Left ventricle myocardium inferior (tissue), 1 donor: ENCODE results near the gene NAT8. TPM values are rescaled to one million over a fixed set of nuclear protein-coding genes. Genes with fewer than 3 reads are reported as not detected.
"Not testable (repeated sequence)": the region's sequence is repeated elsewhere in the genome, so short reads cannot be mapped to it uniquely, and the experiment has no call there.

ENCODE experiments used
- DNase-seq: peaks from one replicate; pipeline ENCODE4 v3.0.0-alpha.2; 2020
- H3K27ac ChIP-seq: fragments of 200-600 bp; replicated peaks from 2 replicates; pipeline ENCODE4 v1.8.0; 2021
- H3K27me3 ChIP-seq: fragments of 200-600 bp; 2 replicates; pipeline ENCODE4 v1.8.0; 2021; ENCODE audit warnings: low read depth
- H3K36me3 ChIP-seq: fragments of 200-600 bp; 2 replicates; pipeline ENCODE4 v1.8.0; 2021
- H3K4me1 ChIP-seq: fragments of 200-600 bp; 2 replicates; pipeline ENCODE4 v1.8.0; 2021
- H3K4me3 ChIP-seq: fragments of 200-600 bp; 2 replicates; pipeline ENCODE4 v1.8.0; 2021; ENCODE audit warnings: mild to moderate bottlenecking, moderate library complexity
- H3K9me3 ChIP-seq: fragments of 200-600 bp; replicated peaks from 2 replicates; pipeline ENCODE4 v1.8.0; 2021
- intact Hi-C: fragments of 100-400 bp; cut with micrococcal nuclease; formaldehyde crosslinking; loops from one replicate; pipeline ENCODE4 v1.11.0; 2022
- total RNA-seq: library from RNA; stranded (reverse); fragmentation: NEBNext Ultra II Directional; extraction: Animal tissue kit (Norgen Biotek cat#: 25700); gene quantifications from one replicate; pipeline ENCODE4 v1.2.1, GENCODE V29; 2021
- TF ChIP-seq, protein P1 (sequence below): fragments of 200-600 bp; IDR thresholded peaks from 2 replicates; pipeline ENCODE4 v1.8.0; 2021; ENCODE audit warnings: antibody characterized with exemption, mild to moderate bottlenecking, borderline replicate concordance
- donor health status: DM: no; HTN: yes; CAD: no; lungs with severe emphysema.

The NAT8 gene
- total RNA-seq, 1 donor from 2014 or later = not detected

DNA sequence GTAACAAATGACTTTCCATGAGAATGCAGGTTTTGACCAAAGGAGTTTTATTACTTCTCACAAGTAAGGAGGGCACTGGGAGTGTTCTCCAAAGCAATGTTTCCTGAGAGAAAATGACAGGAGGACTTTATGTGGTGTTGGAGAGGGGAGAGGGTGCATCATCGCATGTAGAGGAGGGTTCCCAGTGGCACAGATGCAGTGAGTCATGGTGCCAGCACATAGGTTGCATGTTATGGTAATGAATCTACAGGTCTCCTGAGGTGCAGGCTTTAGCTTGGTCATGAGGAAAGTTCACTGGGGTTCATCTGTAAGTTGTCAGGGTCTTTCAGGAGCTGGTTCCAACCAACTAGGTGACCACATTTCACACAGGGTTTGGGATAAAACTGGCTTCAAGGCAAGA is 30.4 kb downstream of the NAT8 start:
- no peak overlapping the region for H3K4me3 ChIP-seq
- no peak overlapping the region for H3K27ac ChIP-seq
- intact Hi-C loops = no loop called here
- TF ChIP-seq, protein P1, sequence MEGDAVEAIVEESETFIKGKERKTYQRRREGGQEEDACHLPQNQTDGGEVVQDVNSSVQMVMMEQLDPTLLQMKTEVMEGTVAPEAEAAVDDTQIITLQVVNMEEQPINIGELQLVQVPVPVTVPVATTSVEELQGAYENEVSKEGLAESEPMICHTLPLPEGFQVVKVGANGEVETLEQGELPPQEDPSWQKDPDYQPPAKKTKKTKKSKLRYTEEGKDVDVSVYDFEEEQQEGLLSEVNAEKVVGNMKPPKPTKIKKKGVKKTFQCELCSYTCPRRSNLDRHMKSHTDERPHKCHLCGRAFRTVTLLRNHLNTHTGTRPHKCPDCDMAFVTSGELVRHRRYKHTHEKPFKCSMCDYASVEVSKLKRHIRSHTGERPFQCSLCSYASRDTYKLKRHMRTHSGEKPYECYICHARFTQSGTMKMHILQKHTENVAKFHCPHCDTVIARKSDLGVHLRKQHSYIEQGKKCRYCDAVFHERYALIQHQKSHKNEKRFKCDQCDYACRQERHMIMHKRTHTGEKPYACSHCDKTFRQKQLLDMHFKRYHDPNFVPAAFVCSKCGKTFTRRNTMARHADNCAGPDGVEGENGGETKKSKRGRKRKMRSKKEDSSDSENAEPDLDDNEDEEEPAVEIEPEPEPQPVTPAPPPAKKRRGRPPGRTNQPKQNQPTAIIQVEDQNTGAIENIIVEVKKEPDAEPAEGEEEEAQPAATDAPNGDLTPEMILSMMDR = no peak
- peaks cover 11% of the 10 kb centered on the region for H3K4me1 ChIP-seq
- H3K27me3 ChIP-seq = no peaks in the 10 kb centered on the region
- no peaks in the 10 kb centered on the region for H3K9me3 ChIP-seq
- no peak for DNase-seq
- peaks cover 27% of the 10 kb centered on the region for H3K36me3 ChIP-seq

DNA sequence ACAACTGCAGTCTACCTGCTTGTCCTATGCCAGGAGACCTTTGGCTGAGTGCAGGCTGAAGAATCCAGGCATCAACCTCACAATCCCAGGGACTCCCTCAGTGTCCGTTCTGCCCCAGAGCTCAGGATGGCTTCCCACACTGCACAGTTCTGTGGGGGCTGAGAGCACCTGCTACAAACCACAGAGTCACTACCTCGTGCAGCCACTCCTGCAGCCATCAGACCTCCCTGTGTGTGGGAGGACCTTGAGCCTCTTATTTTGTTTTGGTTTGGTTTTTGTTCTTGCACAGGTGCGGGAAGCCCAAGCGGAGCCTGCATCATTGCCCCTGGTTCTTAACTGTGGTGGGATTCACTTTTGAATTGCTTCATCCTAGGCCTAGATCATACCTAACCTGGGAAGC is 31.0 kb downstream of the NAT8 start:
- no peak for DNase-seq
- Histone ChIP-seq H3K27ac (no peak overlapping the region), H3K9me3 (no peaks in the 10 kb centered on the region), H3K36me3 (peaks cover 27% of the 10 kb centered on the region), H3K4me1 (peaks cover 11% of the 10 kb centered on the region), H3K27me3 (no peaks in the 10 kb centered on the region), H3K4me3 (no peak overlapping the region)
- intact Hi-C loops = no loop called here
- TF ChIP-seq, protein P1 = no peak

DNA sequence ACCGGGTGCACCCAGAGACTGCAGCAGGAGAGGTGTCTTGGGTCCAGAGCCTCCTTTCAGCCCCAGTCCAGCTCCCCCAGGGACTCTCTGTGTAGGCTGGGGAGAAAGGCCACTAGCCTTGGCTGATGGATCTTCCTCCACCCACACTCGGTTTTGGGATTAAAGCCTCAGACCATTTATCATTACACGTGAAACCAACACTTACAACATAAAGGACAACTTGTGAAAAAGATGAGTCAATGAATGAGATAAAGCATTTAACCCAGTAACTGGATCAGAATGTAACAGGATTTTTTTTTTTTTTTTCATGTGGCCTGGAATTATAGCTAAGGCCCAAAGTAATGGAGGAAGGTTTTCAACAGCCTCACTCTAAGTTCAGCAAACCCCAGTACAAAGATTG is 32.1 kb downstream of the NAT8 start:
- Histone ChIP-seq H3K4me3 (no peak overlapping the region), H3K27ac (no peak overlapping the region), H3K27me3 (no peaks in the 10 kb centered on the region), H3K4me1 (peaks cover 7% of the 10 kb centered on the region), H3K36me3 (peaks cover 27% of the 10 kb centered on the region), H3K9me3 (no peaks in the 10 kb centered on the region)
- intact Hi-C loops = no loop called here
- TF ChIP-seq, protein P1 = no peak
- no peak for DNase-seq

DNA sequence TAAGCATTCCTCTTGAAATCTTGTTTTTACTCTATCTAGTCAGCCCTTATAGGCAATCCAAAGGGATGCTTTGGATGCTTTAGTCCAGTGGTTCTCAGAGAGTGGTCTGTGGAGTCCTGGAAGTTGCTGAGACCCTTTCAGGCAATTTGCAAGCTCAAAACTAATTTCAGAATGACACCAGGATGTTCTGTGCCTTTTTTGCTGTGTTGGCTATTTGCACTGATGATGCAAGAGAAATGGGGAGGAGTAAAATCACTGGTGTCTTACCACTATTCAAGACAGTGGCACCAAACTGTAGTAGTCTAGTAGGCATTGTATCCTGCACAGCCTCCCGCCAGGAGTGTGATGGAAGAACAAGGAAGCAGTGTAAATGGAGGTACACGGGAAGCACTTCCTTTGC is 37.6 kb downstream of the NAT8 start:
- H3K27ac ChIP-seq, H3K9me3 ChIP-seq, H3K27me3 ChIP-seq, H3K4me1 ChIP-seq, H3K4me3 ChIP-seq, DNase-seq, intact Hi-C loops: not testable (repeated sequence)
- peaks cover 55% of the 10 kb centered on the region for H3K36me3 ChIP-seq

DNA sequence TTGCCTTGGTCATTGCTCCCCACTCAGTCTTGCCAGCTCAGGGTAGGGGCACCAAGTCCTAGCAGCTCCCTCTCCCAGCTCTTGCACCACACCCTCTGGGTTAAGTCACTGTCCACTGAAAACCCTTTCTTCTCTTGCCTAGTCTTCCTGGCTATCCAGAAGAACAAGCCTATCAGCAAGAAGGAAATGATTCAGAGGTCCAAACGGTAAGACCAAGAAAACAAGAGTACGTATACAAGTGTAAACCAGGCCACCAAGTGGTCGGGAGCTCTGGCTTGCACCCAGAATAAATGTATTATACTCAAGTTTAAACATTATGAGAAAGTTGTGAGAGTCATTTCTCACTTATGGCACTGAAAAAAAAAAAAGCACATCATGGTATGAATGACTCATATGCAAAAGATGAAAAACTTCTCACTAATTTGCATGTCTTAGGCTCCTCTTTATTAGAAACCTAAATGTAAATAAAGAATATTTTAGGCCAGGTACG is 39.1 kb downstream of the NAT8 start:
- H3K4me1 ChIP-seq, H3K9me3 ChIP-seq, H3K27me3 ChIP-seq, H3K4me3 ChIP-seq, DNase-seq, intact Hi-C loops, H3K27ac ChIP-seq: not testable (repeated sequence)
- H3K36me3 ChIP-seq = peaks cover 44% of the 10 kb centered on the region

DNA sequence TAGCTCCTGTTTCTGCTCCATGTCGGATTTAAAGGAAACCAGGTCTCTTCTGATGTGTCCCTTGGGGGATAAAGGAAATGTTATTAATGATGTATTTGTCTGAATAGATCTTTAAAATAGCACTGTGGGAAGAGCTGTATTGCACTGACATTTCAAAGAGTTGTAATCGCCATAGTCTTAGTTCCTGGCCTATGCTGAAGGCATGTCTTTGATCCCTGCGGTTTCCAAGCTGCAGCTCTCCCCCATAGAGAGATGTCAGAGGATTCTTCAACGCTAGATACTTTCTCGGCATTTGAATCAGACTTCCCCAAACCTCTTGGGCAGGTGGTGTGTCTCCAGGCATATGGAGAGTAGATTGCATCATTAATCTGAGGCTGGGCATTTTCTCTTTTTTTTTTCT is 40.4 kb downstream of the NAT8 start:
- no peaks in the 10 kb centered on the region for H3K9me3 ChIP-seq
- H3K27ac ChIP-seq = no peak overlapping the region
- no peak overlapping the region for H3K4me3 ChIP-seq
- intact Hi-C loops = no loop called here
- TF ChIP-seq, protein P1 = no peak
- DNase-seq = no peak
- peaks cover 40% of the 10 kb centered on the region for H3K36me3 ChIP-seq
- H3K27me3 ChIP-seq = no peaks in the 10 kb centered on the region
- H3K4me1 ChIP-seq = no peaks in the 10 kb centered on the region

DNA sequence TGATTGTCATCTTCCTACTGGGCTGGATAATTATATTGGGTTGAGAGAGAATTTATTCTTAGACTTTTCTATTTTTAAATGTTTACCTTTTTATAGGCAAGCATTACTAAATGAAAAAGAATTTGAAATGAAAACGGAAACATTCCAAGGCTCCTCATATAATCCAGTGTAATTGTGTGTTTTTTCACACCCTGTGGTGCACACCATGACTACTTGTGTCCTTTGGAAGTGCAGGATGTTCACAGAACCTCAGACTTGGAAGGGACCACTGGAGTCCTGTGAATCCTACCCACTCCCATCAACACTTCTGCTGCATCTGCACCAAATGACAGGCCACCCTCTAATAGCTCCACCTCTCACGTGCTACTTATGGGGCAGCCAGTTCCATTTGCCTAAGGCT is 48.0 kb downstream of the NAT8 start:
- H3K9me3 ChIP-seq = no peaks in the 10 kb centered on the region
- no peak overlapping the region for H3K27ac ChIP-seq
- H3K4me1 ChIP-seq = no peaks in the 10 kb centered on the region
- no peak for DNase-seq
- H3K4me3 ChIP-seq = no peak overlapping the region
- intact Hi-C loops = no loop called here
- no peaks in the 10 kb centered on the region for H3K36me3 ChIP-seq
- no peaks in the 10 kb centered on the region for H3K27me3 ChIP-seq
- TF ChIP-seq, protein P1 = no peak
